ENCODE data around the gene AMH. TPM values are rescaled to one million over a fixed set of nuclear protein-coding genes. Genes with fewer than 3 reads are reported as not detected.

AMH gene
- total RNA-seq, 3 donors from 2014 or later = 2.5 to 3.9 TPM; not detected in 1

- no peak for TF ChIP-seq POLR2A (IDR thresholded peaks at IDR 0.05)
- TF ChIP-seq POLR2AphosphoS5 (IDR thresholded peaks at IDR 0.05) = no peak
- TF ChIP-seq CTCF (IDR thresholded peaks at IDR 0.05) = no peak
- no peaks in the 10 kb centered on the region for H3K4me1 ChIP-seq
- DNase-seq (ENCODE audit: low spot score in 2 of 2) = no peak
- H3K36me3 ChIP-seq = no peaks in the 10 kb centered on the region
- H3K27me3 ChIP-seq = no peaks in the 10 kb centered on the region
- H3K9me3 ChIP-seq = no peaks in the 10 kb centered on the region
- no peak overlapping the region for H3K27ac ChIP-seq
- H3K4me3 ChIP-seq = no peak overlapping the region
- intact Hi-C loops (cut with DNase I; ENCODE audit: low total_unique reads) = no loop called here
These were observed 22.2 kb upstream of the AMH start for GRCh38 chr19:2226840-2227360.

GRCh38 chr19:2227415-2228156 is 21.5 kb upstream of the AMH start:
- Histone ChIP-seq H3K4me1 (no peaks in the 10 kb centered on the region), H3K36me3 (no peaks in the 10 kb centered on the region), H3K27ac (no peak overlapping the region), H3K27me3 (no peaks in the 10 kb centered on the region), H3K4me3 (no peak overlapping the region), H3K9me3 (no peaks in the 10 kb centered on the region)
- no peak for DNase-seq (ENCODE audit: low spot score in 2 of 2)
- no peak for TF ChIP-seq CTCF (IDR thresholded peaks at IDR 0.05)
- no peak for TF ChIP-seq POLR2A (IDR thresholded peaks at IDR 0.05)
- no peak for TF ChIP-seq POLR2AphosphoS5 (IDR thresholded peaks at IDR 0.05)
- intact Hi-C loops (cut with DNase I; ENCODE audit: low total_unique reads) = no loop called here

- intact Hi-C loops (cut with DNase I; ENCODE audit: low total_unique reads) = no loop called here
- Histone ChIP-seq H3K4me1 (no peaks in the 10 kb centered on the region), H3K4me3 (no peak overlapping the region), H3K27me3 (no peaks in the 10 kb centered on the region), H3K36me3 (no peaks in the 10 kb centered on the region), H3K27ac (no peak overlapping the region), H3K9me3 (no peaks in the 10 kb centered on the region)
- no peak for DNase-seq (ENCODE audit: low spot score in 2 of 2)
- no peak for TF ChIP-seq CTCF (IDR thresholded peaks at IDR 0.05)
- TF ChIP-seq POLR2A (IDR thresholded peaks at IDR 0.05) = no peak
- TF ChIP-seq POLR2AphosphoS5 (IDR thresholded peaks at IDR 0.05) = no peak
These were observed 20.7 kb upstream of the AMH start for GRCh38 chr19:2228157-2229030.

- no peaks in the 10 kb centered on the region for H3K36me3 ChIP-seq
- DNase-seq (ENCODE audit: low spot score in 2 of 2) = no peak
- no peaks in the 10 kb centered on the region for H3K27me3 ChIP-seq
- no peak for TF ChIP-seq POLR2A (IDR thresholded peaks at IDR 0.05)
- no peak for TF ChIP-seq CTCF (IDR thresholded peaks at IDR 0.05)
- no peak for TF ChIP-seq POLR2AphosphoS5 (IDR thresholded peaks at IDR 0.05)
- H3K4me1 ChIP-seq = no peaks in the 10 kb centered on the region
- H3K9me3 ChIP-seq = no peaks in the 10 kb centered on the region
- no peak overlapping the region for H3K4me3 ChIP-seq
- H3K27ac ChIP-seq = no peak overlapping the region
- intact Hi-C loops (cut with DNase I; ENCODE audit: low total_unique reads) = no loop called here
These were observed 19.8 kb upstream of the AMH start for GRCh38 chr19:2229103-2230032.
